ENCODE results near the gene CCDC77.

The CCDC77 gene

DNA sequence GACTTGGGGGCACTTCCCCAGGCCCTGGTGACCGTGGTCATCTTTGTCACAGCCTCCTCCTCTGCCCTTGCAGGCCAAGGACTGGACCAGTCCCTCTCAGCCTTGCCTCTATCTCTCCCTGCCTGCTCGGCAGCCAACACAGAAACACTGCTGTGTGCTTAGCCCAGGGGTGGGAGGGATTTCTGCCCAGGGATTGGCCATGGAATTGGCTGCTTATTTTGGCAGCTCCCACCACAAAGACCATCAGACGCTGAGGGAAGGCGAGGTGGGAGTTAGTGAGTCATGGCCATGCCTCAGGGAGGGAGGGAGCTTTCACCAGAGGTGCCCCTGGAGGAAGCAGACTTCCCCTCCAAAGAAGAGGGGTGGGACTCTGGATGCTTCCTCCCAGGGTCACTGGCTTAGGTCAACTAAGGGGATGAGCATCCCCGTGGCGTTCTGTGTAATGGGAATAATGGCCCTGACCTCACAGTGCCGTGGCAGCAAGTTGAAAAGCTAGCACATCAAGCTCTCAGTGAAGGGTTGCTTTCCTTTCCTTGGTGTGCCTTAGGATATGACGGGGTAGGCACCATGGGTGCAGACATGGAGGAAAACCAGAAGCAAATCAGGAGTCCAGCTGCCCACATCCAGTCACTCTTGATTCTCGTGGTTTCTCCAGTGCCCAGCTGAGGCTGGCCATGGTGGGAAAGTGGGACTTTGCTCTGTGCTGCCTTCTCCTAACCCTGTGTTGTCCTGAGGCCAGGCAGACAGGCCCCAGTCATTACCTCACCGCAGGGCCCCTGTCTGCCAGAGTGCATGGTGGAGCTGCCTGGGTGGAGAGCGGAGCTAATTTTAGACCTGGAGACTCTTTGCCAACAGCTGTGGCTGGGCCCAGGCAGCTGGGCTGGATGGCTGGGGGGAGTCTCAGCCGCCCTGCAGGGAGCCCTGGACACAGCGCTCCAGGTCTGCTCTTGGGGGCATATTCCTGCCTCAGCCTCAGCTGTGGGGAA lies 79.7 kb downstream of the CCDC77 start:
- no peak for DNase-seq (ENCODE audit: low read depth in 1 of 2, low spot score in 1 of 2)

DNA sequence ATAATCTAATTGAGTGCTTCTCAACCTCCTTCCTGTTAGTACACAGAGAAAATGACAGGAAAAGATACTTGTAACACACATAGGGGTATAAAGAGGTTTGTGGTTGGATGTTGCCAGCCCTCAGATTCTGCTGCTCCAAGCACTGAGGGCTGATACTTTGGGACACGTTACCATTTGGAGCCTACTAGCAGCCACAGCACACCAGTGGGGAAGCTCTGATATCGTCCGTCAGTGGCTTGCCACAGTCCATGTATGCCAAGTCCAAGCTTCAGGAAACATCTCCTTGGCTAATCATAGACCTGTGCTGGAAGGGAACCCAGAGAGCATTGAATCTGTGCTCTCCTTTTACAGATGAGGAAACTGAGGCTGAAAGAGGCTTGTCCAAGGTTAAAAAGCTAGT lies 80.6 kb downstream of the CCDC77 start:
- DNase-seq (ENCODE audit: low read depth in 1 of 2, low spot score in 1 of 2) = no peak

DNA sequence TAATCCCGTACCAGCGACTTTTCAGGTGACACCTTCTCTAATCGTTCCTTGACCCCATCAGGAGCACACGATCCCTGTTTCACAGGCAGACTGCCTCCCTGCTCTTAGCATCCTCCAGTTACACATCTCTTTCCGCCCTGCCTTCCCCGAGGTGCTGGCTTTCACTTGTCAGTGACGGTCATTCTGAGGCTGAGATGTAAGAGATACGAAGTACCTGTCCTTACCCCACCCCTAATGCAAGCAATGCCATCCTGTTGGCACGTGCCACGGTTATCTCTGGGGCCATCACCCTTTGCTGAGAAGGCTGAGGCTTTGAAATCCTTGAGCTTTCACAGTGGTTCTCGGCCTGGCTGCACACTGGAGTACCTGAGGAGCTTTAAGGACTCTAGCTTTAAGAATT lies 82.7 kb downstream of the CCDC77 start:
- no peak for DNase-seq (ENCODE audit: low read depth in 1 of 2, low spot score in 1 of 2)

DNA sequence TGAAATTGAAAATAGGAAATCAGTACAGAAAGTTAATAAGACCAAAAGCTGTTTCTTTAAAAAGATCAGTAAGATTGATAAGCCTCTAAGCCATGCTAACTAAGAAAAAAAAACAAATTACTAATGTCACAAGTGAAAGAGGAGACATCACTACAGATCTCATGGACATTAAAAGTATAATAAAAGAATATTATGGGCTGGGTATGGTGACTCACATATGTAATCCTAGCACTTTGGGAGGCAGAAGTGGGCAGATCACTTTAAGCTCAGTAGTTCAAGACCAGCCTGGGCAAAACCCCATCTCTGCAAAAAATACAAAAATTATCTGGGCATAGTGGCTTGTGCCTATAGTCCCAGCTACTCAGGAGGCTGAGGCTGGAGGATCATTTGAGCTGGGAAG lies 88.8 kb downstream of the CCDC77 start:
- DNase-seq (ENCODE audit: low read depth in 1 of 2, low spot score in 1 of 2) = no peak

Measured in activated T-helper 1 cell treated with anti-CD3 and anti-CD28 coated beads, Interleukin-2, amount 50 U/mL, for 16 hours (primary cell).